GM23338 (cell line): Measurements from ENCODE around the gene HOXD8. TPM values are rescaled to one million over a fixed set of nuclear protein-coding genes. Genes with fewer than 3 reads are reported as not detected.

ENCODE experiments used
- ATAC-seq: fragments of 200-7000 bp; cut with Tn5 transposase; 3 replicates; pipeline ENCODE4 v1.9.1; 2020
- DNase-seq: peaks from one replicate; pipeline ENCODE4 v3.0.0-alpha.2; 2015; ENCODE audit warnings: low spot score
- H2AFZ ChIP-seq: fragments of 200-600 bp; sonication (generic); 2 replicates; pipeline ENCODE4 v1.8.0; 2016; ENCODE audit warnings: antibody characterized with exemption, mild to moderate bottlenecking, moderate library complexity
- H3F3A ChIP-seq: fragments of 200-600 bp; sonication (generic); replicated peaks from 2 replicates; pipeline ENCODE4 v1.8.0; 2017; ENCODE audit warnings: antibody characterized with exemption, mixed run types, low read depth
- H3K27ac ChIP-seq: fragments of 200-600 bp; sonication (generic); 2 replicates; pipeline ENCODE4 v1.6.1; 2016; ENCODE audit warnings: low read depth
- H3K27me3 ChIP-seq: fragments of 200-600 bp; sonication (generic); 2 replicates; pipeline ENCODE4 v1.8.0; 2016; ENCODE audit warnings: mild to moderate bottlenecking, mixed run types, moderate library complexity; ENCODE audit not compliant: insufficient read depth
- H3K36me3 ChIP-seq: fragments of 200-600 bp; sonication (generic); 2 replicates; pipeline ENCODE4 v1.8.0; 2016; ENCODE audit warnings: mild to moderate bottlenecking; ENCODE audit not compliant: insufficient read depth
- H3K4me1 ChIP-seq: fragments of 200-600 bp; sonication (generic); 2 replicates; pipeline ENCODE4 v1.8.0; 2016; ENCODE audit warnings: mild to moderate bottlenecking, moderate library complexity; ENCODE audit not compliant: insufficient read depth
- H3K4me2 ChIP-seq: fragments of 200-600 bp; sonication (generic); 2 replicates; pipeline ENCODE4 v1.7.1; 2017; ENCODE audit warnings: mixed run types
- H3K4me3 ChIP-seq: fragments of 200-600 bp; sonication (generic); 2 replicates; pipeline ENCODE4 v1.6.1; 2016; ENCODE audit warnings: mixed run types
- H3K79me2 ChIP-seq: fragments of 200-600 bp; sonication (generic); replicated peaks from 2 replicates; pipeline ENCODE4 v1.8.0; 2017; ENCODE audit warnings: mild to moderate bottlenecking; ENCODE audit not compliant: insufficient read depth
- H3K9me2 ChIP-seq: fragments of 200-600 bp; sonication (generic); 2 replicates; pipeline ENCODE4 v1.8.0; 2017; ENCODE audit not compliant: insufficient read depth
- H4K20me1 ChIP-seq: fragments of 200-600 bp; sonication (generic); replicated peaks from 2 replicates; pipeline ENCODE4 v1.8.0; 2017; ENCODE audit warnings: mild to moderate bottlenecking; ENCODE audit not compliant: insufficient read depth
- H3K27ac Mint-ChIP-seq: 2 replicates; pipeline ENCODE4 v1.8.0; 2020; ENCODE audit warnings: inconsistent platforms, mild to moderate bottlenecking, moderate library complexity, mixed read lengths
- H3K27me3 Mint-ChIP-seq: 3 replicates; pipeline ENCODE4 v1.8.0; 2022; ENCODE audit warnings: low read depth, mild to moderate bottlenecking, moderate library complexity, mixed read lengths, inconsistent platforms; ENCODE audit not compliant: insufficient read depth, poor library complexity
- H3K36me3 Mint-ChIP-seq: 3 replicates; pipeline ENCODE4 v1.8.0; 2021; ENCODE audit warnings: low read depth, mild to moderate bottlenecking, inconsistent platforms, moderate library complexity, mixed read lengths
- H3K4me1 Mint-ChIP-seq: 3 replicates; pipeline ENCODE4 v1.8.0; 2020; ENCODE audit warnings: mild to moderate bottlenecking, inconsistent platforms, mixed read lengths
- H3K4me3 Mint-ChIP-seq: 3 replicates; pipeline ENCODE4 v1.8.0; 2021; ENCODE audit warnings: moderate library complexity, mild to moderate bottlenecking, inconsistent platforms, mixed read lengths
- H3K9me3 Mint-ChIP-seq: 3 replicates; pipeline ENCODE4 v1.8.0; 2020; ENCODE audit warnings: moderate library complexity, mild to moderate bottlenecking, inconsistent platforms, mixed read lengths
- CREB1 ChIP-seq: fragments of 250-450 bp; sonication (Bioruptor Pico); IDR thresholded peaks from 2 replicates; pipeline ENCODE4 v1.5.0; 2020; ENCODE audit warnings: low read depth, mild to moderate bottlenecking, moderate library complexity
- ETS1 ChIP-seq: IDR thresholded peaks from 2 replicates; pipeline ENCODE4 v1.6.1; 2016; ENCODE audit warnings: antibody characterized with exemption
- EZH2 ChIP-seq: fragments of 200-600 bp; sonication (generic); IDR thresholded peaks from one replicate; pipeline ENCODE4 v1.8.0; 2017; ENCODE audit warnings: antibody characterized with exemption, mild to moderate bottlenecking, low read depth; ENCODE audit not compliant: unreplicated experiment
- EZH2phosphoT487 ChIP-seq: fragments of 200-600 bp; sonication (generic); IDR thresholded peaks from one replicate; pipeline ENCODE4 v1.8.1; 2018; ENCODE audit warnings: antibody characterized with exemption; ENCODE audit not compliant: unreplicated experiment
- JUNB ChIP-seq: IDR thresholded peaks from one replicate; pipeline ENCODE4 v1.6.1; 2016; ENCODE audit warnings: antibody characterized with exemption; ENCODE audit not compliant: unreplicated experiment
- NANOG ChIP-seq: IDR thresholded peaks from 2 replicates; pipeline ENCODE4 v1.6.1; 2016; ENCODE audit warnings: antibody characterized with exemption, borderline replicate concordance
- POLR2AphosphoS5 ChIP-seq: IDR thresholded peaks from 2 replicates; pipeline ENCODE4 v1.6.1; 2016; ENCODE audit warnings: antibody characterized with exemption, low read depth
- STAT1 ChIP-seq: IDR thresholded peaks from one replicate; pipeline ENCODE4 v1.6.1; 2016; ENCODE audit warnings: antibody characterized with exemption; ENCODE audit not compliant: unreplicated experiment
- ZNF114 ChIP-seq: fragments of 250-450 bp; sonication (Bioruptor Pico); IDR thresholded peaks from 2 replicates; pipeline ENCODE4 v1.5.0; 2020; ENCODE audit warnings: mild to moderate bottlenecking, moderate library complexity
- ZNF331 ChIP-seq: fragments of 250-450 bp; sonication (Bioruptor Pico); IDR thresholded peaks from 2 replicates; pipeline ENCODE4 v1.5.0; 2020; ENCODE audit warnings: low read depth, mild to moderate bottlenecking, moderate library complexity
- ZNF462 ChIP-seq: fragments of 250-450 bp; sonication (Bioruptor Pico); IDR thresholded peaks from 2 replicates; pipeline ENCODE4 v1.5.0; 2020; ENCODE audit warnings: mild to moderate bottlenecking, moderate library complexity
- polyA plus RNA-seq: library from polyadenylated mRNA; unstranded; fragments of >200 nt; fragmentation: Nextera tagmentation; extraction: Ambion mirVana; gene quantifications from 2 replicates; pipeline ENCODE4 v1.2.1, GENCODE V29; 2016
- total RNA-seq: library from RNA; depleted of rRNA; stranded (reverse); fragments of >200 nt; shearing (Covaris generic); gene quantifications from 2 replicates; pipeline ENCODE4 v1.2.3, GENCODE V29; 2014

The HOXD8 gene
- total and polyA plus RNA-seq, 2 experiments from 2014 or later, result not detected

- peaks cover 52% of the 10 kb centered on the region for H3K4me1 ChIP-seq
- no peak overlapping the region for H3K4me3 ChIP-seq
- peaks cover 35% of the 10 kb centered on the region for H3K4me1 Mint-ChIP-seq
- no peaks in the 10 kb centered on the region for H3K79me2 ChIP-seq
- H3K9me2 ChIP-seq, result no peaks in the 10 kb centered on the region
- H3K36me3 Mint-ChIP-seq, result no peaks in the 10 kb centered on the region
- DNase-seq (peak; percentile 33), ATAC-seq (no peak)
- H3K27me3 Mint-ChIP-seq, result peaks cover 99% of the 10 kb centered on the region
- peaks cover 52% of the 10 kb centered on the region for H4K20me1 ChIP-seq
- TF ChIP-seq CREB1 (CRISPR knock-in tag) (no peak), EZH2phosphoT487 (peak; percentile 84), EZH2 (peak; percentile 99)
- no peak overlapping the region for H3K27ac ChIP-seq
- H3K36me3 ChIP-seq, result no peaks in the 10 kb centered on the region
- H3F3A ChIP-seq, result peaks cover 30% of the 10 kb centered on the region
- peaks cover 100% of the 10 kb centered on the region for H3K27me3 ChIP-seq
- H3K9me3 Mint-ChIP-seq, result peaks cover 3% of the 10 kb centered on the region; the same call in 2 of the 3 replicates
- H2AFZ ChIP-seq, result no peak overlapping the region
- H3K4me3 Mint-ChIP-seq, result peak overlapping the region; percentile 31; the same call in 1 of the 3 replicates
- H3K4me2 ChIP-seq, result no peak overlapping the region
- H3K27ac Mint-ChIP-seq, result no peak overlapping the region
Observed at GRCh38 chr2:176158186-176158591, 28.7 kb downstream of the HOXD8 start.

- Mint-ChIP-seq H3K27me3 (peaks cover 99% of the 10 kb centered on the region), H3K27ac (no peak overlapping the region), H3K9me3 (peaks cover 6% of the 10 kb centered on the region; the same call in 2 of the 3 replicates), H3K4me3 (no peak overlapping the region), H3K36me3 (no peaks in the 10 kb centered on the region), H3K4me1 (peaks cover 42% of the 10 kb centered on the region)
- H3K9me2 ChIP-seq, result no peaks in the 10 kb centered on the region
- no peak overlapping the region for H3K4me3 ChIP-seq
- peak; percentile 38 for DNase-seq
- no peaks in the 10 kb centered on the region for H3K79me2 ChIP-seq
- H3K36me3 ChIP-seq, result no peaks in the 10 kb centered on the region
- H3K27ac ChIP-seq, result no peak overlapping the region
- H4K20me1 ChIP-seq, result peaks cover 51% of the 10 kb centered on the region
- peaks cover 34% of the 10 kb centered on the region for H3F3A ChIP-seq
- H3K4me2 ChIP-seq, result no peak overlapping the region
- H3K27me3 ChIP-seq, result peaks cover 100% of the 10 kb centered on the region
- peaks cover 60% of the 10 kb centered on the region for H3K4me1 ChIP-seq
- peak; percentile 5; the same call in 2 of the 3 replicates for ATAC-seq
- H2AFZ ChIP-seq, result no peak overlapping the region
- no peak for TF ChIP-seq ETS1
- no peak for TF ChIP-seq STAT1
- no peak for TF ChIP-seq POLR2AphosphoS5
- no peak for TF ChIP-seq CREB1 (CRISPR knock-in tag)
- no peak for TF ChIP-seq ZNF462 (CRISPR knock-in tag)
- peak; percentile 95 for TF ChIP-seq EZH2
- TF ChIP-seq NANOG, result no peak
- no peak for TF ChIP-seq ZNF331 (CRISPR knock-in tag)
- TF ChIP-seq JUNB, result no peak
- TF ChIP-seq EZH2phosphoT487, result peak; percentile 32
- TF ChIP-seq ZNF114 (CRISPR knock-in tag), result no peak
Observed at GRCh38 chr2:176158855-176159662, 29.6 kb downstream of the HOXD8 start.
